MM.1S (cell line): ENCODE measurements around the gene MACROD2.

Experiments
- EZH2 ChIP-seq: fragments of 300-600 bp; sonication (generic); optimal IDR thresholded peaks from 2 replicates; pipeline ENCODE3; 2017; ENCODE audit warnings: low read depth, mild to moderate bottlenecking, antibody characterized with exemption, low read length, mixed read lengths
- EZH2phosphoT487 ChIP-seq: fragments of 300-600 bp; sonication (generic); IDR thresholded peaks from 2 replicates; pipeline ENCODE4 v1.6.1; 2018; ENCODE audit warnings: antibody characterized with exemption, low read length
- TF ChIP-seq, protein P1 (sequence below): fragments of 300-600 bp; sonication (generic); IDR thresholded peaks from 2 replicates; pipeline ENCODE4 v1.5.1; 2016; ENCODE audit warnings: antibody characterized with exemption, low read length, mixed read lengths

DNA sequence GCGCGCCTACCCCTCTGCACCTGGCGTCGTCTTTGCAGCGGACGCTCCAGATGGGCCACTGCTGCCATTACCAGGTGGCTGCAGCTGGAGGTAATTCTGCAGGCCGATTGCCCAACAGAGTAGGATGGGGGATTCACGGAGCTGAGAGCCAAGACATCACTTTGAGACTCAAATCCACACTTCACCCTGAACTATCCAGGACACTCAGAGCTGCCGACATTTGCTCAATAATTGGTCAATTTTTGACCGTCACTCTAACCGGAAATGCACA lies 1037.0 kb downstream of the MACROD2 start:
- TF ChIP-seq EZH2 (no peak), EZH2phosphoT487 (no peak)
- TF ChIP-seq, protein P1, sequence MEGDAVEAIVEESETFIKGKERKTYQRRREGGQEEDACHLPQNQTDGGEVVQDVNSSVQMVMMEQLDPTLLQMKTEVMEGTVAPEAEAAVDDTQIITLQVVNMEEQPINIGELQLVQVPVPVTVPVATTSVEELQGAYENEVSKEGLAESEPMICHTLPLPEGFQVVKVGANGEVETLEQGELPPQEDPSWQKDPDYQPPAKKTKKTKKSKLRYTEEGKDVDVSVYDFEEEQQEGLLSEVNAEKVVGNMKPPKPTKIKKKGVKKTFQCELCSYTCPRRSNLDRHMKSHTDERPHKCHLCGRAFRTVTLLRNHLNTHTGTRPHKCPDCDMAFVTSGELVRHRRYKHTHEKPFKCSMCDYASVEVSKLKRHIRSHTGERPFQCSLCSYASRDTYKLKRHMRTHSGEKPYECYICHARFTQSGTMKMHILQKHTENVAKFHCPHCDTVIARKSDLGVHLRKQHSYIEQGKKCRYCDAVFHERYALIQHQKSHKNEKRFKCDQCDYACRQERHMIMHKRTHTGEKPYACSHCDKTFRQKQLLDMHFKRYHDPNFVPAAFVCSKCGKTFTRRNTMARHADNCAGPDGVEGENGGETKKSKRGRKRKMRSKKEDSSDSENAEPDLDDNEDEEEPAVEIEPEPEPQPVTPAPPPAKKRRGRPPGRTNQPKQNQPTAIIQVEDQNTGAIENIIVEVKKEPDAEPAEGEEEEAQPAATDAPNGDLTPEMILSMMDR = no peak
